HG02571 (cell line): ENCODE measurements around the gene CDC5L.

Source experiments
- ATAC-seq: cut with Tn5 transposase; IDR thresholded peaks from one replicate; pipeline ENCODE4 v1.9.1; 2021; ENCODE audit warnings: mild to moderate bottlenecking, moderate library complexity; ENCODE audit not compliant: unreplicated experiment

CDC5L gene

DNA sequence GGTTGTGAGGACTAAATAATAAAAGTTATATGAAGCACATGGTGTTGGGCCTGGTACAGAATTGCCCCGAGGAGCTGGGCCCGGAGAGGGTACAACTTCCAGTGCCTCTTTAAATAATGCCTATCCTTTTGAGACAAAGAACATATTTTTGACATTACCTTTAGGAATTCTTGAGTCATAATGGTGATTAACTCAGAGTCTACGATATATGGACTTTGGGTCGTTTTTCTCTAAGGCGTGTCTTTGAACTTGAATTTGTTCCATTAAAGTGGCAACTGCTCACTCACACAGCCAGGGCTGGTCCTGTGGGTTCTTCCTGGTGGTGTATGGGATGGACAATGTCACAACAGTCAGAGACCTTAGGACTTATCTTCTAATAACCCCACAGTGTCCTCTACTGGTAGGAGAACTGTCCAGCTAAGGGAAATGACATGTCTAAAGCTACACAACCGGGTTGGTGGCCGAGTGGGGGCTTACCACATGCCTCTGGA, 106.5 kb downstream of the CDC5L start:
- ATAC-seq: no peak

DNA sequence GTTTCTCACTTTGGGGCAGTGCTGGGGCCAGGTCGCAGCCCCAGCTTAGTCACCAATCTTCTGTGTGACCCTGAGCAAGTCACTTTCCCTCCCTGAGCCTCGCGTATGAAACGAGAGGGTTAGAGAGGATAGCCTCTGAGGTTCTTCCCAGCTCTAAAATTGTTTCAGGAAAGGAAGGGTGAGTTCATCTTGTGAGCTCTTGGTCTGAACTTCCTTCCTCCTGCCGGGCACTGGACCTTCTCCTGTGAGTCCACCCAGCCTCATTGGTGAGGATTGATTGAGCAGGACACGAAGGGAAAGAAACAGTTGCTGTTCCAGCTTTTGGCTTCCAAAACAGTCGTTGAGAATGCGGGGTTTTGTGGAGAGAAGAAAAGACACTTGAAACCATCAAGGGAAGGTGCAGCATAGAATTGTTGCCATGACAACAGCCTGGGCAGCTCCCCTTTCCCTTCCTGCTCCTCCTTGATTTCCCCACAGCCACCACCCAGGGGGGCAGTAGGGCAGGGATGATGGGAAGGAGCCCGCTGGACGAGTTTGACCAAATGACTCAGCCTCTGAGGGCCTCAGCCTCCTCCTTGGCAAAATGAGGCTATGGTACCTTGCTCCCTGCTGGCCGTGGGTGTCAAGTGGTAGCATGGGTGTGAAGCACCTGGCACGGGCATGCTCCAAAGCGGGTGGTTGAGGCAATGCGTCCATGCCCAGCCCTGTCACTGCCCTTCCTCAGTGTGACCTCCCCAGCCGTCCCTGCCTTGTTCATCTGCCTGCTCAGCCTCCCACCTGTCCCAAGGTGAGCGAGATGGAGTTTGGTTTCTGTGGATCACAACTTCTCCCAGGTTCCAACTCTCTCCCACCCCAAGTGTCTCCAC, 107.8 kb downstream of the CDC5L start:
- no peak for ATAC-seq

DNA sequence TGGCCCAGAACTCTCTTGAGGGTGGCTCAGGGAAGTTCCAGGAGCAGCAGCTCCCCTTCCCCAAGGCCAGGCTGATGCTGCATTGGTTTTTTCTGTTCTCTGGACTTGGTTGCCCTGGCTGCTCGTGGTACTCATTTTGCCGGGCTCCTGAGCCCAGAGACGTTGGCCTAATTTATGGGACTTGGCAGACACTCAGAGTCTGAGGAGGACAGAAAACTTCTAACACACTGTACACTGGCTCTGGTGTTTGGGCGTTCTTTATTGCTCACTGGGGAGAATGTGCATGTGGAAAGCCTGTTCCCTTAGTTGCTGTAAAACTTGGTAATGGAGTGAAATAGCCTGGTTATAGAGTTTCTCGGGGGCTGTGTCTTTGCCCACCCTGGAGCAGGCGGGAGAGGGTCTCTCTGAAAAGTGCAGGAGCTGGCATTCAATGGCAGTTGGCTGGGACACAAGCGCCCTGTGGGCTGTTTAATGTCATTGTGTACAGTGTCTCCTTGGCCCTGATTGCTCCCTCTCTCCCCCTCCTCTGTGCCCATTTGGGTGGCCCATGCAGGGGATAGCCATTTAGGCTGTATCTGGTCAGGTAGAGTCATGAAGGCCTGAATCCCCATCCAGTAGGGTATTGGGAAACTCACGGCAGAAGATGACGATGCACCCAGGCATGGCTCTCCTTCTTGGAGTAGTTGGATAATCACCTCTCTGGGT, 109.3 kb downstream of the CDC5L start:
- no peak for ATAC-seq

DNA sequence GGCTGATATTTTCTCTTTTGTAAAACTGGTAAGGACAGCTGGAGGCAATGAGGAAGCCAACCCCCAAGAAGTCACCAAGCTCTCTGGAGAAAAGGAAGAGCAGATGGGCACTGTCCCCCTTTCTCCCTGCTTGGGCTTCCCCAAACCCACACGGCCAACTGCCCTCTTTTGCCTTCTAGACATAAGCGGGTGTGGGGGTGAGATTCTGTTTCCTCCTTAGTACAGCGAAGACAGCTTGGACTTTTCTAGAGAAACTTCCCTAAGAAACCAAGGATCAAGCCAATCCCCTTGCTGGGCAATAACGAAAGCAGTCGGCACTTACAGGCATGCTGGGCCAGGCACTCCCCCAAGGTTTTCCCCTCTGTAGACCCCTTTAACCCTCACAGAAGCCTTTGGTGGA, 110.3 kb downstream of the CDC5L start:
- ATAC-seq: no peak

DNA sequence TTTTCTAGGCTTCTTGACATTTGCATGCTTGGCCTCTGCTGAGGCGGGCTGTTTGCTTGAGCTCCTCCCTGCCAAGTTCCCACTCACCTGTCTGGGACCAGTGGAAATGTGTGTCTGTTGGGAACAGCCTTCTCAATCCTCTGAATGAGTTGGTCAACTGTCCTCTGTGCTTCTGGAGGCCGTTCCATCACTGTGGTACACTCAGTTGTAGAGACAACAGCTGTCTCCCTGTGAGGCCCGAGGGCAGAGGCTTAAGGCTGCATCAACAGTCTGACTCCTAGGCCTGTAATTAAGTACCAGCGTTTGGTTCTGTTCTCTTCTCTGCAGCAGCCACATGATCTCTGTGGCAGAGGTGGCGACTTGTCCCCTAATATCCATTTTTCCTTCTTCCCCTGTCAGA, 110.9 kb downstream of the CDC5L start:
- ATAC-seq: no peak

DNA sequence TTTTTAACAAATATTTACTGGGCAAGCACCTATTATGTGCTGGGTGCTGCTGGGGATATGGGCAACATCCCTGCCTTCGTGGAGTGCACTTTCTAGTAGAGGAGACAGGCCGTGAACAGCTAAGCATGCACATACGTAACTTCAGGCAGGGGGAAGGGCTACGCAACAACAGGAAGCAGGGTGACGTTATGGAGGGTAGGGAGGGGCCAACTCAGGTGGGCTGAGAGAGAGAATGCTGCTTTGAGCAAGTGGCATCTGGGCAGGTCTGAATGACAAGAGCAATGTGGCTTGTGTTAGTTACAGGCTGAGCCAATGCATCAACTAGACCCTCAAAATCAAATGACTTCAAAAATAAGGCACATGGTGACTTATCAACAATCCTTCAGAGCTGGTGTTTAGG, 112.1 kb downstream of the CDC5L start:
- no peak for ATAC-seq
